Epidermal melanocyte (primary cell): ENCODE measurements around the gene GOSR1.
"Not testable (repeated sequence)": the region's sequence is repeated elsewhere in the genome, so short reads cannot be mapped to it uniquely, and the experiment has no call there.

Experiments used
- DNase-seq: peaks from one replicate; pipeline ENCODE4 v3.0.0; 2011; ENCODE audit warnings: low spot score; ENCODE audit not compliant: insufficient read length

The GOSR1 gene

DNA sequence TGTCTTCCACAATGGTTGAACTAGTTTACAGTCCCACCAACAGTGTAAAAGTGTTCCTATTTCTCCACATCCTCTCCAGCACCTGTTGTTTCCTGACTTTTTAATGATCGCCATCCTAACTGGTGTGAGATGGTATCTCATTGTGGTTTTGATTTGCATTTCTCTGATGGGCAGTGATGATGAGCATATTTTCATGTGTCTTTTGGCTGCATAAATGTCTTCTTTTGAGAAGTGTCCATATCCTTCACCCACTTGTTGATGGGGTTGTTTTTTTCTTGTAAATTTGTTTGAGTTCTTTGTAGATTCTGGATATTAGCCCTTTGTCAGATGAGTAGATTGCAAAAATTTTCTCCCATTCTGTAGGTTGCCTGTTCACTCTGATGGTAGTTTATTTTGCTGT lies 84.6 kb downstream of the GOSR1 start:
- DNase-seq: not testable (repeated sequence)

GRCh38 chr17:30563131-30563904 lies 86.1 kb downstream of the GOSR1 start:
- DNase-seq: not testable (repeated sequence)

GRCh38 chr17:30563905-30564390 lies 86.7 kb downstream of the GOSR1 start:
- not testable (repeated sequence) for DNase-seq

DNA sequence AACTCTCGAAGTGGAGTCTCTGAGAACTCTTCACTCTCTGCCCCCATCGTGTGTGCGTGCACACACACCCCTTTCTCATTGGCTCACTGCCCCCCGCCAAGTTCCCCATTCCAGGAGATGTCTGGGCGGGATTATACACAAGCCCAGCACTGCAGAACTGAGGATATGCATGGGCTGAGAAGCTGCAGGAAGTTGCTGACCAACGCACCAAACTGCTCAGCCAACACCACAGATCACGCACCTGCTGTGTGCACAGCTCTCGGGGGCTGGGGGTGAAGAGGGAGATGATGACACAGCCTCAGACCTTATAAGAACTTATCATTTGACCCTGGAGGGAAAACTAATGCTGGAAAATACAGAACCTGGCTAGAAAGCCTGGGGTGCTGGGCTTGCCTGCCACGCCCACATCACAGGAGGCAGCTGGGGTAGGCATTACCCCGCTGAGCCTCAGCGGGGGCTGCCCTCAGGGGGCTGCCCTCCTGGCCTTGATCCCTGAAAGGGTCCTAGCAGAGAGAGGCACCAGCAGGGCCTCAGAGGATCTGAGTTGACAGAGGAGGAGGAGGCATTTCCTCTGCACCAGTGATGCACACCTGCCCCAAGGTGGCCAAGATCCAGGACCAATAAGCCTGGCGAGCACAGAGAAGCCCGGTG lies 87.3 kb downstream of the GOSR1 start:
- DNase-seq: not testable (repeated sequence)

- no peak for DNase-seq
Measured at GRCh38 chr17:30565073-30565935, 88.1 kb downstream of the GOSR1 start.

GRCh38 chr17:30566104-30566503 lies 88.9 kb downstream of the GOSR1 start:
- not testable (repeated sequence) for DNase-seq

DNA sequence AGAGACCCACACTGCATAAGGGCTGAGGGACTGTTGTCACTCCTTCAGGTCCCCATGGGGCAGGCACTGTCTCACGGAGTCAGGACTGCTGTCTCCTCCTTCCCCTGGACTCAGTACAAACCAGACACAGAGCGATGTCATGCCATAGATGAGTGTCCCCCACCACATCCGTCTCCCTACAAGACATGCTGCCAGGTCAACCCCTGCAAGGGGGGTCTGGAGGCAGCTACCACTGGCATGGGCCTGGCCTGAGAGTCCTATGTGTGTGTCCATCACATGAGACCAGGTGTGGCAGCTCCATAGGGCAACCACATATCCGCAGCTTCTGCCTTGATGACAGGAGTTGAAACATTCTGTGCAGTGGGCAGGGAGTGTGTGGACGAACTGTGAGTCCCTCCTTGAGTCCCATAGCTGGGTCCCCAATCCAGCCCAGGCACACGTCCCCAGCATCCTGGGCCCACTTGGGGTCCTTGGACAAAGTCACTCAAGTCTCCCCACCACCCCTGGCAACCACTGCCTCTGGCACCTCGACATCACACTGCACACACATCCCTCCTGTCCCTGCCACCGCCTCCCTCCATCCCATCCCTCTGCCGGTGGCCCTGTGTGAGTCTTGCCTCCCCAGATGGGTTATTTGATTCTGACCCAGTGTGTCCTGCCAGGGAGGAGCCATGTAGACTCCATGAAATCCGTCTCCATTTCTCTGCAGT lies 89.5 kb downstream of the GOSR1 start:
- DNase-seq: not testable (repeated sequence)

- no peak for DNase-seq
Measured at GRCh38 chr17:30567231-30568116, 90.3 kb downstream of the GOSR1 start.

DNA sequence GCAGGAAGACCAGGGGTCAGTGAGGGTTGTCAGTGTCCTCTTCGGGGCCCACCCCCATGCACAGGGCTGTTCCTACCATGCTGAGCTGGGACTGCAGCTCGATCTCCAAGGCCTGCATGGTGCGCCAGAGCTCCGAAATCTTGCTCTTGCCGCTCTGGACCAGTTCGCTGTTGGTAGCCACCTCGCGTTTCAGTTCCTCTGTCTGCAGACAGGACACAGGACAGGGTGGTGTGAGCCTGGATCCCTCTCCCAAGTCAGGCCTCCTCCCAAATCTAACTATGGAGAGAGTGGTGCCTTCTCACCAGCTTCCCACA lies 90.9 kb downstream of the GOSR1 start:
- no peak for DNase-seq

- not testable (repeated sequence) for DNase-seq
Measured at GRCh38 chr17:30569531-30570175, 92.4 kb downstream of the GOSR1 start.

DNA sequence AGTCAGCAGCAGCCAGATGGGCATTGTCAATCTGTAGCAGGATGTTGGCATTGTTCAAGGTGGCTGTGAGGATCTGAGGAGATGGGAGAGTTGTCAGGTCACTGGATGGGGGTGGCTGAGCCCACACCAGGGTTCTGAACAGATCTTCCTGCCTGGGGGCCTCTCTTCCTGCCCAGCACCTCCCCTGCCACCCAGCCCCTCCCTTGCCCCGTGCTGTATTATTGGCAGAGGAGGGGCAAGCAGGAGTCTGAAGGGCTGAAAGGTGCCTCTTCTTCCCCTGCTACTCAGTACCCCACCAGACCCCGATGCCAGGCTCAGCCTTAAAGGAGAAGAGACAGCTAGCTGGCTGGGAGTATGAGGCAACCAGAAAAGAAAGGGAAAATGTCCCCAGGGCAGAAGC lies 93.0 kb downstream of the GOSR1 start:
- no peak for DNase-seq

- no peak for DNase-seq
Measured at GRCh38 chr17:30570596-30571265, 93.5 kb downstream of the GOSR1 start.

- not testable (repeated sequence) for DNase-seq
Measured at GRCh38 chr17:30571404-30571803, 94.2 kb downstream of the GOSR1 start.

DNA sequence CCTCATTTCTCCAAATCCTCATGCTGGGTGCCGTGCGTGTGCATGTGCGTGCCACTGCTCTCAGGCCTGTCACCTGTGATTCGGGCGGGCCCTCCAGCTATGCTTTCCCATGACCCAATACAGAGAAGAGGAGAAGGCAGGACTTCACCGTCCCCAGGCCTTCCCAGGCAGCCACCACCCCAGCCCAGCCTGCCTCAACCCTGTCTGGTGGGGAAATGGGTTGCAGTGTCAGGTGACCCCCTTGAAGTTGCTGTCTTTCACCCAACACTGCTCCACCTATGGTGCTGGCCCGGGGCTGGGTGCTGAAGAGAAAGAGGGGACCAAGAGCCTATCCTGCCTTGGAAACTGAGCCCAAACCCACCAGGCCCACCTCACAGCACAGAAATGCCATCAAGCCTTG lies 94.7 kb downstream of the GOSR1 start:
- DNase-seq: no peak

GRCh38 chr17:30572651-30573554 lies 95.7 kb downstream of the GOSR1 start:
- not testable (repeated sequence) for DNase-seq

DNA sequence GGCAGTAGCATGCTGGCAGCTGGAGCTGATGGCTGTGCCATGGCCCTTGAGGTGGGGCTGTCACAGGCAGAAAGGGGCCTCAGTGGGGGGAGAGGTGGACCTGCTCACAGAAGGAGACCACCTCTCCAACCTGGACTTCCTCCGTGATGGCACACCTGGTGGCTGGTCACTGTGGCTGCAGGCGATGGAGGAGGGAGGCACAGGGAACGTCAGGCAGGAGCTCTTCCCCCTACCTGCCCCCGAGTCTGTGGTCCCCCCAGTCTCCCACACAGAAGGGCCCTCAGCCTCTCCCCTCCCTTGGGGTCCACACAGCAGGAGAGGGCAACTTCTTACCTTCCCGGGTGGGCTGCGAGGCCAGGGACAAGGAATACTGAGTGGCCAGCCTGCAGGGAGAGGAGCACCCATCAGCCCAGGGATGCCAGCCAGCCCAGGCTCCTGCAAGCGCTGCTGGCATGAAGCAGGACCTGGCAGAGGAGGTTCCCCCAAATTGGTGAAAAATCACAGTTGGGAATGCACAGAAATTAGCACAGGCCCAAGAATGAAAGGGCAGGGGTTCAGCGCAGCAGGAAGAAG lies 96.5 kb downstream of the GOSR1 start:
- no peak for DNase-seq

DNA sequence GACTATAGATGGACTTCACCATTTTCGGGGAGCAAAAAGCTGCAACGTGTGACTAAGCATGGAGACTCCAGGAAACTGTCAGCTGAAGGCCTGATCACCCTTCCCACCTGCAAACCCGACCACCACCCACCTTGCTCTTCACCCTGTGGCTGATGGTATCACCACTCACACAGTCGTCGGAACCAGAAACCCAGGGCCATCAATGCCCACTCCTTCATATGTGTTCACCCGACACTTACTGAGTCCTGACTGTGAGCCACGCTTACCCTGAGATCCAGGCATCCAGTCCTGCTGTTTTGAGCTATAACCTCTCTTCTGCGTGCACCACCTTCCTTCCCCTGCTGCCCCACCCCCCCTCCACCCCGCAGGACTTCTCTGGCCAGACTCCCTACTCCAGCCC lies 97.1 kb downstream of the GOSR1 start:
- DNase-seq: not testable (repeated sequence)

GRCh38 chr17:30574806-30575205 lies 97.6 kb downstream of the GOSR1 start:
- DNase-seq: not testable (repeated sequence)
